Caco-2 (cell line): ENCODE measurements around the gene D2HGDH. TPM values are rescaled to one million over a fixed set of nuclear protein-coding genes. Genes with fewer than 3 reads are reported as not detected.
"Not testable (repeated sequence)": the region's sequence is repeated elsewhere in the genome, so short reads cannot be mapped to it uniquely, and the experiment has no call there.

ENCODE experiments used
- BruUV-seq: library from RNA; stranded (reverse); fragments of 400-500 nt; replicated peaks from 2 replicates; lab custom pipeline; 2021; lab: Mats Ljungman, UMichigan
- CTCF ChIA-PET: fragments of 300-600 bp; sonication (Branson Sonifier 250); formaldehyde crosslinking; loops from one replicate; lab custom pipeline; 2022; ENCODE audit warnings: antibody characterized with exemption; lab: Charles Lee
- POLR2A ChIA-PET: fragments of 300-600 bp; sonication (Branson Sonifier 250); formaldehyde crosslinking; loops from one replicate; lab custom pipeline; 2022; ENCODE audit warnings: antibody characterized with exemption; lab: Charles Lee
- DNase-seq, 2 experiments: peaks; one replicate each; pipeline versions ENCODE4 v3.0.0 to v3.0.0-alpha.2; 2020 to 2022
- H3K27me3 ChIP-seq: replicated peaks from 2 replicates; pipeline ENCODE4 v1.6.0; 2011; ENCODE audit warnings: low read length; ENCODE audit not compliant: control insufficient read depth, insufficient read depth
- H3K36me3 ChIP-seq: 2 replicates; pipeline ENCODE4 v1.5.1; 2011; ENCODE audit warnings: low read length; ENCODE audit not compliant: control insufficient read depth, insufficient read depth
- H3K4me1 ChIP-seq: fragments of 250-450 bp; sonication (Bioruptor Pico); 2 replicates; pipeline ENCODE4 v1.5.1; 2020; ENCODE audit warnings: mild to moderate bottlenecking
- H3K4me3 ChIP-seq: 2 replicates; pipeline ENCODE4 v1.5.1; 2011; ENCODE audit warnings: low read depth, mild to moderate bottlenecking, control low read depth, low read length
- H3K9me3 ChIP-seq: fragments of 250-450 bp; sonication (Bioruptor Pico); 2 replicates; pipeline ENCODE4 v1.5.1; 2020; ENCODE audit warnings: mild to moderate bottlenecking, moderate library complexity
- H3K27ac Mint-ChIP-seq: one replicate; pipeline ENCODE4 v1.8.0; 2022; ENCODE audit warnings: mixed read lengths; ENCODE audit not compliant: unreplicated experiment
- H3K27me3 Mint-ChIP-seq: one replicate; pipeline ENCODE4 v1.8.0; 2022; ENCODE audit warnings: mixed read lengths; ENCODE audit not compliant: insufficient read depth, unreplicated experiment
- H3K36me3 Mint-ChIP-seq: one replicate; pipeline ENCODE4 v1.8.0; 2022; ENCODE audit warnings: mild to moderate bottlenecking, mixed read lengths; ENCODE audit not compliant: insufficient read depth, unreplicated experiment
- H3K4me1 Mint-ChIP-seq: one replicate; pipeline ENCODE4 v1.8.0; 2022; ENCODE audit warnings: low read depth, mixed read lengths; ENCODE audit not compliant: unreplicated experiment
- H3K4me3 Mint-ChIP-seq: one replicate; pipeline ENCODE4 v1.8.0; 2022; ENCODE audit warnings: mild to moderate bottlenecking, moderate library complexity, mixed read lengths; ENCODE audit not compliant: unreplicated experiment
- H3K9me3 Mint-ChIP-seq: one replicate; pipeline ENCODE4 v1.8.0; 2022; ENCODE audit warnings: mixed read lengths; ENCODE audit not compliant: unreplicated experiment
- intact Hi-C: fragments of 100-400 bp; cut with micrococcal nuclease; formaldehyde crosslinking; loops from one replicate; pipeline ENCODE4 v1.10.0; 2022; ENCODE audit not compliant: unreplicated experiment
- total RNA-seq: library from RNA; stranded (reverse); gene quantifications from 2 replicates; pipeline ENCODE4 v1.2.3, GENCODE V29; 2022
- TF ChIP-seq, protein P1 (sequence below), 2 experiments: fragments of 200-600 bp in 1 of 2; IDR thresholded peaks; 1 replicate in 1 of 2; 2 replicates in 1 of 2; pipeline versions ENCODE4 v1.5.1 to v1.8.0; 2011 to 2022; ENCODE audit warnings: antibody characterized with exemption in 1 of 2, control low read depth in 1 of 2, inconsistent platforms in 1 of 2, low read depth in 1 of 2, low read length in 1 of 2, mild to moderate bottlenecking in 1 of 2, moderate library complexity in 1 of 2; ENCODE audit not compliant: insufficient read depth in 1 of 2, severe bottlenecking in 1 of 2, unreplicated experiment in 1 of 2

D2HGDH gene
- total RNA-seq, 1 experiment from 2014 or later, result 35.4 TPM

- Mint-ChIP-seq H3K4me1 (no peaks in the 10 kb centered on the region), H3K36me3 (peaks cover 10% of the 10 kb centered on the region), H3K4me3 (no peak overlapping the region), H3K9me3 (peaks cover 8% of the 10 kb centered on the region), H3K27ac (no peak overlapping the region), H3K27me3 (no peaks in the 10 kb centered on the region)
- Histone ChIP-seq H3K9me3 (no peaks in the 10 kb centered on the region), H3K4me3 (no peak overlapping the region), H3K4me1 (0 out of 2 replicates have a peak, but pooled peaks cover 2% of the 10 kb centered on the region), H3K27me3 (no peaks in the 10 kb centered on the region), H3K36me3 (peaks cover 2% of the 10 kb centered on the region)
- DNase-seq, result no peak
- ChIA-PET CTCF (no interaction called here), POLR2A (no interaction called here)
- intact Hi-C loops, result no loop called here
- no TSS peak for BruUV-seq
- TF ChIP-seq, protein P1, sequence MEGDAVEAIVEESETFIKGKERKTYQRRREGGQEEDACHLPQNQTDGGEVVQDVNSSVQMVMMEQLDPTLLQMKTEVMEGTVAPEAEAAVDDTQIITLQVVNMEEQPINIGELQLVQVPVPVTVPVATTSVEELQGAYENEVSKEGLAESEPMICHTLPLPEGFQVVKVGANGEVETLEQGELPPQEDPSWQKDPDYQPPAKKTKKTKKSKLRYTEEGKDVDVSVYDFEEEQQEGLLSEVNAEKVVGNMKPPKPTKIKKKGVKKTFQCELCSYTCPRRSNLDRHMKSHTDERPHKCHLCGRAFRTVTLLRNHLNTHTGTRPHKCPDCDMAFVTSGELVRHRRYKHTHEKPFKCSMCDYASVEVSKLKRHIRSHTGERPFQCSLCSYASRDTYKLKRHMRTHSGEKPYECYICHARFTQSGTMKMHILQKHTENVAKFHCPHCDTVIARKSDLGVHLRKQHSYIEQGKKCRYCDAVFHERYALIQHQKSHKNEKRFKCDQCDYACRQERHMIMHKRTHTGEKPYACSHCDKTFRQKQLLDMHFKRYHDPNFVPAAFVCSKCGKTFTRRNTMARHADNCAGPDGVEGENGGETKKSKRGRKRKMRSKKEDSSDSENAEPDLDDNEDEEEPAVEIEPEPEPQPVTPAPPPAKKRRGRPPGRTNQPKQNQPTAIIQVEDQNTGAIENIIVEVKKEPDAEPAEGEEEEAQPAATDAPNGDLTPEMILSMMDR (IDR thresholded peaks at IDR 0.05; ENCODE audit: insufficient read depth in 1 of 2, low read depth in 1 of 2, low read length in 1 of 2, severe bottlenecking in 1 of 2, unreplicated experiment in 1 of 2), result no peak
Observed at GRCh38 chr2:241741016-241741415, 6.6 kb downstream of the D2HGDH start.

DNA sequence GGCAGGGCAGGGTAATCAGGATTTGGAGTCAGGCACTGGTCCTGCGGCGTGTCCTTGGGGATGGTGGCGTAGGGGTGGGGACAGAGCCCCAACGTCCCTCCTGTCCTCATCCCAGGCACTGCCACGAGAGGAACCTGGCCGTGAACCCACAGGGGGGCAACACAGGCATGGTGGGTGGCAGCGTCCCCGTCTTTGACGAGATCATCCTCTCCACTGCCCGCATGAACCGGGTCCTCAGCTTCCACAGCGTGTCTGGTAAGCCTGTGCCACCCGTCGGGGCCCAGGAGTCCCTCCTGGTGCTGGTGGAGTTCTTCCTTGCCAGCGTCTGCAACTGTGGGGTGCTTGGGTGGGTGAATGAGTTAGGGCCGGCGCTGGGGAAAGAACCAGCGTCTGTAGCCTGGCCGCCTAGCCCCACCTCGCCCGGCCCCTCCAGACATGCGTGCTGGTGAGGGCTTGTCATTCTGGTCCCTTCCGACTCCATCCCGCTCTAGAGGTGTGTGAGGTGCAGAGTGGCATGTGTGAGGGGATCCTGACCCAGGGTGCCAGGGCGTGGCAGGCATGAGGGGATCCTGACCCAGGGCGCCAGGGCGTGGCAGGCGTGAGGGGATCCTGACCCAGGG is 8.0 kb downstream of the D2HGDH start:
- no peak overlapping the region for H3K4me3 Mint-ChIP-seq
- CTCF ChIA-PET, result no interaction called here

GRCh38 chr2:241743008-241743407 is 8.6 kb downstream of the D2HGDH start:
- POLR2A ChIA-PET, intact Hi-C loops, CTCF ChIA-PET: not testable (repeated sequence)

More for the DNA sequence above, 8.0 kb downstream of the D2HGDH start:
- H3K27me3 ChIP-seq, result no peaks in the 10 kb centered on the region
- H3K4me3 ChIP-seq, result no peak overlapping the region
- H3K4me1 ChIP-seq, result no peaks in the 10 kb centered on the region
- TF ChIP-seq, protein P1 (IDR thresholded peaks at IDR 0.05; ENCODE audit: insufficient read depth in 1 of 2, low read depth in 1 of 2, low read length in 1 of 2, severe bottlenecking in 1 of 2, unreplicated experiment in 1 of 2), result no peak
- no peak for DNase-seq
- no peaks in the 10 kb centered on the region for H3K4me1 Mint-ChIP-seq
- no peaks in the 10 kb centered on the region for H3K27me3 Mint-ChIP-seq
- H3K27ac Mint-ChIP-seq, result no peak overlapping the region
- peaks cover 2% of the 10 kb centered on the region for H3K36me3 ChIP-seq
- intact Hi-C loops, result no loop called here
- POLR2A ChIA-PET, result no interaction called here
- H3K9me3 Mint-ChIP-seq, result peaks cover 14% of the 10 kb centered on the region
- peaks cover 19% of the 10 kb centered on the region for H3K36me3 Mint-ChIP-seq
- BruUV-seq, result no TSS peak
- no peaks in the 10 kb centered on the region for H3K9me3 ChIP-seq

More at GRCh38 chr2:241743008-241743407, 8.6 kb downstream of the D2HGDH start:
- H3K27ac Mint-ChIP-seq, H3K4me1 ChIP-seq, H3K4me3 Mint-ChIP-seq, BruUV-seq, H3K4me1 Mint-ChIP-seq, H3K27me3 ChIP-seq, H3K27me3 Mint-ChIP-seq, H3K4me3 ChIP-seq, H3K36me3 ChIP-seq, DNase-seq, H3K9me3 ChIP-seq: not testable (repeated sequence)
- H3K9me3 Mint-ChIP-seq, result peaks cover 14% of the 10 kb centered on the region
- H3K36me3 Mint-ChIP-seq, result peaks cover 23% of the 10 kb centered on the region
